ENCODE measurements around the gene BFSP1.

DNA sequence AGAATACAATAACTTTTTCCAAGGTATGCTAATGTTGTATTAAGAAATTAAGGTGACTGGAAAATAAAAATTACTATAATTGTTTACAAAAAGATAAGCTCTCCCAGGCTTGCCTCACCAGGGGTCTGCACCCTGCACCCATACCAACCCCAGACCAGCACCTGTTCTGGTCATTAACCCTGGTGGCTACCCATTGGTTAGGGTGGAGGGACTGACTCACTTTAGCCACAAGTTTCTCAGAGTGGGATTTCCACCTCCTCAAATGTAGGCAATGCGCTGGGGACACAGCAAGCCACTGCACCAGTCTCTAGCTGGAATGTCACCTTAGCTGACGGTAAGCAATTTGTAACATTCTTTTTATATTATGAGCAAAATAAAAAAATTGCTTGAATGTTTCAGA lies 83.1 kb downstream of the BFSP1 start:
- TF ChIP-seq POLR2AphosphoS5 (IDR thresholded peaks at IDR 0.05) (no peak), POLR2A (IDR thresholded peaks at IDR 0.05) (no peak), EP300 (IDR thresholded peaks at IDR 0.05) (no peak)
- TF ChIP-seq, protein P1, sequence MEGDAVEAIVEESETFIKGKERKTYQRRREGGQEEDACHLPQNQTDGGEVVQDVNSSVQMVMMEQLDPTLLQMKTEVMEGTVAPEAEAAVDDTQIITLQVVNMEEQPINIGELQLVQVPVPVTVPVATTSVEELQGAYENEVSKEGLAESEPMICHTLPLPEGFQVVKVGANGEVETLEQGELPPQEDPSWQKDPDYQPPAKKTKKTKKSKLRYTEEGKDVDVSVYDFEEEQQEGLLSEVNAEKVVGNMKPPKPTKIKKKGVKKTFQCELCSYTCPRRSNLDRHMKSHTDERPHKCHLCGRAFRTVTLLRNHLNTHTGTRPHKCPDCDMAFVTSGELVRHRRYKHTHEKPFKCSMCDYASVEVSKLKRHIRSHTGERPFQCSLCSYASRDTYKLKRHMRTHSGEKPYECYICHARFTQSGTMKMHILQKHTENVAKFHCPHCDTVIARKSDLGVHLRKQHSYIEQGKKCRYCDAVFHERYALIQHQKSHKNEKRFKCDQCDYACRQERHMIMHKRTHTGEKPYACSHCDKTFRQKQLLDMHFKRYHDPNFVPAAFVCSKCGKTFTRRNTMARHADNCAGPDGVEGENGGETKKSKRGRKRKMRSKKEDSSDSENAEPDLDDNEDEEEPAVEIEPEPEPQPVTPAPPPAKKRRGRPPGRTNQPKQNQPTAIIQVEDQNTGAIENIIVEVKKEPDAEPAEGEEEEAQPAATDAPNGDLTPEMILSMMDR (IDR thresholded peaks at IDR 0.05) = no peak

Measured in sigmoid colon (tissue), 4 donors.